GM18502 (cell line): Measurements from ENCODE around the gene UPK3BL1.
"Not testable (repeated sequence)": the region's sequence is repeated elsewhere in the genome, so short reads cannot be mapped to it uniquely, and the experiment has no call there.

Experiments used
- ATAC-seq: cut with Tn5 transposase; IDR thresholded peaks from one replicate; pipeline ENCODE4 v1.9.1; 2021; ENCODE audit warnings: mild to moderate bottlenecking; ENCODE audit not compliant: unreplicated experiment, poor library complexity

Gene UPK3BL1

DNA sequence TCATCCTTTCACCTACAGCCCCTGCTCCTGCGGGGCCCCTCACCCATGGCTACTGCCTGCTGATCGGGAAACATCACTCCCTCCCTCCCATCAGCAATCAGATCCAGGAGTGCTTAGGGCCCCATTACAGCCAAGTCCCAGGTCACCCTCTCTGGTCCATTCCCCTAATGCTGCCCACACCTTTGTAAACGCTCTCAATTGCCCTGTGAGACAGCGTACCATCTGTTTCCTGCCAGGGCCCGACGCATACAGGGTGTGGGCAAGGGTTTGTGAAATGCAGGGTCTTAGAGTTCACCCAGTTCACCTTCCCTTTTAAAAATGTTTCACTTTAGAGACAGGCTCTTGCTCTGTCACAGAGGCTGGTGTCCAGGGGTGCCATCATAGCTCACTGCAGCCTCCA, 8.3 kb downstream of the UPK3BL1 start:
- ATAC-seq: not testable (repeated sequence)

- not testable (repeated sequence) for ATAC-seq
Observed at GRCh38 chr7:102630622-102631021, 12.0 kb downstream of the UPK3BL1 start.

DNA sequence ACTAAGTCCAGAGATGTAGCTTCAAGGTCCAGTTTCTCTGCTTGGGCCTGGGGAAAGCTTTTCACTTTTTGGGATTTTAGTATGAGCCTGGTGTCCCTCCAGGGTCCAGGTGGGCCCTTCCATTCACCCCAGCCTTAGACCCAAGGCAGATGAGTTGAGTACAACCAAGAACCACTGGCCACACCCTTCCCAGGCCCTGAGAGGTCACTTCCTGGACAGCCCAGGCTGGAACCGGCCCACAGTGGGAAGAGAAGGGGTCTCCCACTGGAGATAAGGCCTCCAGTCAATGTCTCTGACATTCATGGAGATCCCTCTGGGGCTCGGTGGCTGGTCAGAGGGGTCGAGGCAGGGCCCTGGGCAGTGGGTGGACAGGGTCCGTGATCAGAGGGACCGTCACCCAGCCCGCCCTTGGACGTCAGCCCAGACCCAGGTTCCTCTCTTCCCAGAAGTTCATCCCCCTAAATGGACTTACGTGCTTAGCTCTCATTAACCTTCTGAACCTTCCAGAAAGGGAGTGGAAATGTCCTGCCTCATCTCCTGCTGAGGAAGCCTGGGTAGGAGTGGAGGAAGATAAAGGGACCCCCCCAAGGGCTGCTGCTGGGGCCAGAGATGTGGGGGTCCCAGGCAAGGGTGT, 15.2 kb downstream of the UPK3BL1 start:
- not testable (repeated sequence) for ATAC-seq

- not testable (repeated sequence) for ATAC-seq
Observed at GRCh38 chr7:102618122-102618521, 24.5 kb downstream of the UPK3BL1 start.

DNA sequence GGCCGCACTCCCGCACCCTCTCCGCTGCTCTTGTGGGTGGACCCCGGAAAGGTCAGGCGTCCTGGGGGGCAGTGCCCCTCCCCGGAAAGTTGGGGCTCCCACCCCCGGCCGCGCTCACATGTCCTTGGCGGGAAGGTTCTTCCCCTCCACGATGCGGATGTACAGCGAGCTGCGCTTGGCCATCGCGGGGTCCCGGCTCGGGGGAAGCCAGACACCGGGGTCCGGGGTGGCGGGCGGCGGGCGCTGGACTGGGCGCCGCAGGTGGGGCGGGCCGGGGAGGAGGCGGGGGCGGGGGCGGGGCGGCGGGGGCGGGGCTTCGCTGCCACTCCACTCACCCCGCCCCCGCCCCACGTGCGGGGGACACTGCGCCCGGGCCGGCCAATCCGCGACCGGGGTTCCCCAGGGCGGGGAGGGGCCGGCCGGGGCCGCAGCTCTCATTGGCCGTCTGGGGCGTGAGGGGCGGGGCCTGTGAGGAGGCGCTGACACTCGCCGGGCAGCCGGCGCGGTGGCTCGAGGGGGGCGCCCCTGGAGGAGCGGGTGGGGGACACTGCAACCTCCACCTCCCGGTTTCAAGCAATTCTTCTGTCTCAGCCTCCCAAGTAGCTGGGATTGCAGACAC, 26.0 kb downstream of the UPK3BL1 start, which contains the start of gene RASA4:
Gene RASA4 (minus strand): TSS at position 250 of the 619 bp plus-strand sequence. CDS start 67 bp downstream, at position 183.
- ATAC-seq: peak; percentile 59

DNA sequence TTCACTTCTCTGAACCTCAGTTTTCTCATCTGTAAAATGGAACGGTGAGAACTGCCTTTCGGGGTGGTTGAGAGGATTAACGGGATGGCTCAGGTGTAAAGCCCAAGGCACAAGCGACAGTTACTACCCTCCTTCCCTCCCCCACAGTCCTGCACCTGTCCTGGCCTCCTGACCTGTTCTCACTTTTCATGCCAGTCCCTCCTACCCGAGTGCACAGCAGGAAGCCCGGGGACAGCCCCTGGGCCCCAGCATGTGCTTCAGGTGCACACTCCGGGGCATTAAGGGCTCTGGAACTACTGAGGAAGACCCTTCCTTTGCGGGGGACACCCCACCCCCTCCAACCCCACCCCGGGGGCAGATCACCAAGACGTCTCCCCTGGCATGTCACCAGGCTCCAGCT, 26.7 kb downstream of the UPK3BL1 start:
- not testable (repeated sequence) for ATAC-seq

DNA sequence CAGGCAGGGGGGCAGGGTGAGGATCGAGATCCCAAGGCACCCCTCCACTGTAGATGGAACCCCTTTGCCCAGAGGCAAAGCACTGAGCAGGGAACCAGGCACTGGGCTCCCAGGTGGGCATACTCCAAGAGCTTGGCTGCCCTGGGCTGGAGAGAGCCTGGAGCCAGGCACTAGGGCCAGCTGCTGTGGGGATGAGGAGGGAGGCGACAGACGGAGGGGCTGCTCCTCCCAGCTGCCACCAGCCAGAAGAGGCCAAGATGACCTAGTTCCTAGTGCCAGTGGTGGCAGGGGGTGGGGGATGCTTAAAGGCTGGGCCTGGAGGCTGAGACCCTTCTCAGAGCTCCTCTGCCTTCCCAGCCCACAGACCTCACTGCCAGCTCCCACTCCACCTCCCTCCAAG, 27.7 kb downstream of the UPK3BL1 start:
- not testable (repeated sequence) for ATAC-seq

GRCh38 chr7:102614346-102614697, 28.3 kb downstream of the UPK3BL1 start:
- peak; percentile 34 for ATAC-seq

DNA sequence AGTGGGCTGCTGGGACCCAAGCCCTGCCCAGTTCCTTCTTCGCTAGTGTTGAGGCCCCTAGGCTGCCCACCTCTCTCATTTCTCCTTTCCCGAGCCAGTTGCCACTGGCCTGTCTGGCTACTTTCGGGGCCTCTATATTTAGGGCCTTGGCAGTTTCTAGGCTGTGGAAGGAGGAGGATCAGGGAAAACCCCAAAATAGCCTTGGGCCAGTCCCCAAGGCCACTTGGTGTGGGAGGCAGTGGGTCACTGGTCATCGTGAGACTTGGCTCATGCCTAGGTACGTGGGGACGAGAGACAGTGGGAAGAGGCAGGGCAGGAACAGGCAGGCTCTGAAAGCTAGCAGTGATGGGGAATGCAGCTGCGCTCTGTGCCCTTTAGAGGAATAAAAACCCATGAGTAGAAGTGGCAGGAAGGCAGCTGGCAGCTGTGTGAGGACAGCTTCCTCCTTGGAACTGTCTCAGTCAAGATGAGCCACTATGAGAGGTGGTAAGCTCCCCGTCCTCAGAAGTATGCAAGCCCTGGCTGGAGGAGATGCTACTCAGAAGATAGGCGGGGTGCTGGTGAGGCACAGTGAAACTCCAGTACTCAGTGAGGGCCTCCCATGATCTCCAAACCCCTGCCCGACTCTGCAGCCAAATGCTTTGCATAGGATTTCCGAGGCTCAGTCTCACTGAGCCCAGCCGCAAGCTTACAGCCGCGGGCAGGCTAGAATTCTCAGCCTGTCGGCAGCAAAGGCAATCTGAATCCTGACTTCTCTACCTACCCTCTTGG, 28.8 kb downstream of the UPK3BL1 start:
- peak; percentile 74 for ATAC-seq

DNA sequence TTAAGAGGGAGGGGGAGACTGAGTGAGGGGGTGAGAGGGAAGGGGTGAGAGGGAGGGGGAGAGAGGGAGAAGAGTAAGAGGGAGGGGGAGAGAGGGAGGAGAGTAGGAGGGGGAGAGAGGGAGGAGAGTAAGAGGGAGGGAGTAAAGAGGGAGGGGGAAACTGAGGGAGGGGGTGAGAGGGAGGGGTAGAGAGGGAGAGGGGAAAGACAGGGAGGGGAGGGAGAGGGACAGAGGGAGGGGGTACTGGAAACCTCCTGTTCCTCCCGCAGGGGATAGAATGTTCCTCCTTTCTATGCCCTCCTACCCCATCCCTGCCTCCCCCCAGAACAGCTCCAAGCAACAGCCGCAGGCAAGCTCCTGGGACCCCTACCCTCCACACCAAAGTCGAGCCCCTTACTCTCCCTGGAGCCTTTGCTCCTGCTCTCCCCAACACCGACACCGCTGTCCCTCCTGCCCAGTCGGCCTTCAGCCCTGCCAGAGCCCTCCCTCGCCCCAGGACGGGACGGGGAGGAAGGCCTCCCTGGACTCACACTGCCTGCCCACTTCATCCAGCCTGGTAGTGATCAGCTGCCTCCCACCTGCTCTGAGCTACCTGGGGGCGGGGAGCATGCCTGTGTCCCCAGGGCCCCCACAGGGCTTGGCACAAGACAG, 30.8 kb downstream of the UPK3BL1 start:
- ATAC-seq: not testable (repeated sequence)

DNA sequence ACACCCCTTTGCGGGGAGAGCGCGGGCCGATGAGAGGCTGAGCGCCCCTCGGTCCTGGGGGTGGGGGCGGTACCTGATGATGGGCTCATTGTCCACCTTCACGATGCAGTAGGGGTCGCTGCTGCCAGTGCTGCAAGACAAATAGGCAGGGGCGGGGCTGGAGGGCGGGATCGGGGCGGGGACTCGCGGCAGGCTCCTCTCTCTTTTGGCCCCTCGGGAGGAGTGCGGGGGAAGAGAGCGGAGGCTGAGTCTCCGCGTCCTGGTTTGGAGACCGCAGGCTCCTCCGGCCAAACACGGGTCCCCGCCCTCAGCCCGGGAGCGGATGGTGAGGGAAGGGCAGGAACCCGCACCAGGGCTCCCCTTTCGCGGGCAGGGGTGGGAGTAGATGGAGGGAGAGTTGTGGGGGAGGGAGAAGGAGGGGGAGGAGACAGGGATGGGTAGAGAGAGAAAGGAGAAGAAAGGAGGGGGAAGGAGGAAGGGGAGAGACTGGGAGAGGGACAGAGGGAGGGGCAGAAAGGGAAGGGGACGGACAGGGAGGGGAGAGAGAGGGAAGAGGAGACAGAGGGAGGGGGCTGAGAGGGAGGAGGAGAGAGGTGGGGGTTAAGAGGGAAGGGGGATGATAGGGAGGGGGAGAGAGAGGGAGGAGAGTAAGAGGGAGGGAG, 31.4 kb downstream of the UPK3BL1 start:
- ATAC-seq: peak; percentile 47

- not testable (repeated sequence) for ATAC-seq
Observed at GRCh38 chr7:102610441-102610840, 32.1 kb downstream of the UPK3BL1 start.

DNA sequence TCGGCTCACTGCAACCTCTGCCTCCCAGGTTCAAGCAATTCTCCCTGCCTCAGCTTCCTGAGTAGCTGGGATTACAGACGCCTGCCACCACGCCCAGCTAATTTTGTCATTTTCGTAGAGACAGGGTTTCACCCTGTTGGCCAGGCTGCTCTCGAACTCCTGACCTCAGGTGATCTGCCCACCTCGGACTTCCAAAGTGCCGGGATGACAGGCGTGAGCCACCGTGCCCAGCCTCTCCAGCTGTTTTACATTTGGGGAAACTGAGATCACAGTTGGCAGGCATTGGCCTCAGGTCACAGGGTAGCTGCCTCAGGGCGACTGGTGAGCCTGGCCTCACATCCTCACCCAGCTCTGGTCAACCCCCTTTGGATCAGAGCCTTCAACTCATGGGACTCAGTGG, 32.9 kb downstream of the UPK3BL1 start:
- ATAC-seq: not testable (repeated sequence)

GRCh38 chr7:102606848-102607247, 35.7 kb downstream of the UPK3BL1 start:
- not testable (repeated sequence) for ATAC-seq

- ATAC-seq: not testable (repeated sequence)
Observed at GRCh38 chr7:102604431-102605145, 38.0 kb downstream of the UPK3BL1 start.

GRCh38 chr7:102602317-102602716, 40.3 kb downstream of the UPK3BL1 start:
- not testable (repeated sequence) for ATAC-seq

GRCh38 chr7:102599699-102600098, 42.9 kb downstream of the UPK3BL1 start:
- not testable (repeated sequence) for ATAC-seq

DNA sequence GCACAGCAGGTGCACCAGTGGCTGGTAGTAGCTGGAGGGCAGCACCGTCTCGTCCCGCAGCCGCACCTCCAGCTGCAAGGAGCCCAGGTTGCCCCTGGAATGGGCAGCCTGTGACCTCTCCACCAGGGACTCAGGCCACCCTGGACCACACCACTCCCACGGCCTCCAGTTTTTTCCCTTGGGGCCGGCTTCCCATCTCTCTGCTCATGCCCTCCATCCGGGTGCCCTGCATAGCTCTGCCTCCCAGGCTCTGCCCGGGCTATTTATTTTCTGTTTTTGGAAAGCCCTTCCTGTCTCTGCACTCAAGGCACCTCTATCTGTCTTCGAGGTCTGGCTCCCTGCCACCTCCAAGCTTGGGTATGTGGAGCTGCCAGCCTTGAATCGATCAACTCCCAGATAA, 46.6 kb downstream of the UPK3BL1 start:
- not testable (repeated sequence) for ATAC-seq

DNA sequence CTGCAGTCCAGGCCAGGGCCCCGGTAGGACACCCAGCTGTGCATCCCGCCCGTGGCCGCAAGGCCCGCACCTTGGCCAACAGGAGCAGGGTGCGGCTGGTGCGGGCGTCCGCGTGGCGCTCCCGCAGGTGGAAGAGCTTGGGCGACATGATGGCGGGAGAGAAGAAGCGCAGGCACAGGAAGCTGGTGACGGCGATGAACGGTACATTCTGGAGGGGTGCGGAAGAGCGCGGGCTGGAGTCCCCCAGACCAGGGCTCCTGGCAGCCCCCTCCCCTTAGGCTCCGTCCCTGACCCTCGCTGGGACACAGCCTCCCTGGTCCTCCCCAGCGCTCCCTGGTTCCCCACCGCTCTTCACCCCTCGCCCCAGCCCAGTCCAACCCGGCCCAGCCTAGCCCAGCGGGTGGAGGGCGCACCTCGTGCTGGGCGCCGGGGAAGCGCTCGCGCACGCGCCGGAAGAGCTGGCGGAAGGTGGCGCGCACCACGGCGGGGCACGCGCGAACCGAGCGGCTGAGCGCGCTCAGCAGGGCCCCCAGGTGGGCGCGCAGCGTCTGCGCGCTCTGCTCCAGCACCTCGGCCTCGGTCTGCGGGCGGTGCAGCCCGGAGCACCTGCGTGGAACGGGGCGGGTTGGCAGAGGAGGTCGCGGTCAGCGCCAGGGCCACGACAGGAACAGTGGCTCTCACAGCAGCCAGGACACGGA, 48.8 kb downstream of the UPK3BL1 start:
- ATAC-seq: peak; percentile 65
